ENCODE measurements around the gene DGKG. TPM values are rescaled to one million over a fixed set of nuclear protein-coding genes. Genes with fewer than 3 reads are reported as not detected.
A peak's percentile ranks its signal among the peaks of the same experiment; 100 is the strongest.

DGKG gene
- total and polyA plus RNA-seq, 10 of the 15 experiments (the other 5 are each of a cell fraction or from before 2014, with no cell fraction given): 0.39 to 6.2 (median 4.7) TPM

DNA sequence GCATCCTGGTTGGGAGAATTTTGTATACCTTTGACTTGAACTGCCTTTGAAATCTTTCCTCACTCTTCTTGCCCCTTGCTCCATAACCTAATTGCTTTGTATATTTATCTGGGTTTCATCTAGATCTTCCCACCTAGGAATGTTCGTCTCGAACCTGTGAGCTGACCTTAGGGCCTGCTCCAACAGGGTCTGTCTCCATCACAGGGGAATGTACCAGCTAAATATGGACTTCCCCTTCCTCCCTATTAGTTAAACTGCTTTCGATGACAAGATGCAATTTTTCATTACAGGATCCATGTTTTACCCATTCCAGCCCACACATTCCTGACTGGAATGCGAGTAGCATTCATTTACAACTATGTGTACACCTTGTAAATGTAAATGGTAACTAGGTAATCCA, 242.5 kb downstream of the DGKG start:
- no TSS peak for BruUV-seq (replicated peaks)
- in situ Hi-C loops (cut with MboI): no loop called here

More for the DNA sequence above, 242.5 kb downstream of the DGKG start:
- no peak for FAIRE-seq
- ChIA-PET SMC1A (ENCODE audit: uncharacterized antibody, unreplicated experiment) (no interaction called here), CTCF (no interaction called here), POLR2A (no interaction called here), RAD21 (ENCODE audit: unreplicated experiment) (no interaction called here)
- 42% methylated on average over 4 of the region's 4 CpGs for WGBS (ENCODE audit: insufficient coverage, insufficient replicate concordance, low lambda C conversion rate, missing lambda C conversion rate)
- intact Hi-C loops (cut with micrococcal nuclease; ENCODE audit: unreplicated experiment): no loop called here
- H3K4me3 ChIP-seq: no peak overlapping the region
- no peaks in the 10 kb centered on the region for H3K9me3 ChIP-seq (replicated peaks; ENCODE audit: control insufficient read depth, insufficient read depth, low read length)
- TF ChIP-seq PRDM15 (CRISPR knock-in tag; IDR thresholded peaks at IDR 0.05) (no peak), IKZF2 (IDR thresholded peaks at IDR 0.05) (no peak), SRF (IDR thresholded peaks at IDR 0.05; ENCODE audit: low read depth in 2 of 2, low read length in 2 of 2) (0 out of 4 replicates have a peak, but pooled peaks of 1 of the 2 experiments have one; percentile 52)
- TF ChIP-seq, protein P1, sequence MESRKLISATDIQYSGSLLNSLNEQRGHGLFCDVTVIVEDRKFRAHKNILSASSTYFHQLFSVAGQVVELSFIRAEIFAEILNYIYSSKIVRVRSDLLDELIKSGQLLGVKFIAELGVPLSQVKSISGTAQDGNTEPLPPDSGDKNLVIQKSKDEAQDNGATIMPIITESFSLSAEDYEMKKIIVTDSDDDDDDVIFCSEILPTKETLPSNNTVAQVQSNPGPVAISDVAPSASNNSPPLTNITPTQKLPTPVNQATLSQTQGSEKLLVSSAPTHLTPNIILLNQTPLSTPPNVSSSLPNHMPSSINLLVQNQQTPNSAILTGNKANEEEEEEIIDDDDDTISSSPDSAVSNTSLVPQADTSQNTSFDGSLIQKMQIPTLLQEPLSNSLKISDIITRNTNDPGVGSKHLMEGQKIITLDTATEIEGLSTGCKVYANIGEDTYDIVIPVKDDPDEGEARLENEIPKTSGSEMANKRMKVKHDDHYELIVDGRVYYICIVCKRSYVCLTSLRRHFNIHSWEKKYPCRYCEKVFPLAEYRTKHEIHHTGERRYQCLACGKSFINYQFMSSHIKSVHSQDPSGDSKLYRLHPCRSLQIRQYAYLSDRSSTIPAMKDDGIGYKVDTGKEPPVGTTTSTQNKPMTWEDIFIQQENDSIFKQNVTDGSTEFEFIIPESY (IDR thresholded peaks at IDR 0.05): no peak
- H3K27me3 ChIP-seq (replicated peaks in 1 of 2; ENCODE audit: control insufficient read depth in 2 of 2, insufficient read depth in 2 of 2, low read length in 1 of 2): peaks cover 5 to 6% of the 10 kb centered on the region in 2 experiments; a peak in 3 of 4 replicates
- H3K36me3 ChIP-seq (ENCODE audit: control insufficient read depth in 2 of 2, insufficient read depth in 2 of 2, low read length in 1 of 2): no peaks in the 10 kb centered on the region
- H3K79me2 ChIP-seq (ENCODE audit: control insufficient read depth, insufficient read depth, low read length): no peaks in the 10 kb centered on the region
- no peak overlapping the region for H3K4me2 ChIP-seq (ENCODE audit: control insufficient read depth, insufficient read depth)
- no peak overlapping the region for H3K9ac ChIP-seq (ENCODE audit: control insufficient read depth, insufficient read depth, low read length)
- no peaks in the 10 kb centered on the region for H4K20me1 ChIP-seq (ENCODE audit: control insufficient read depth, insufficient read depth)
- H3K27ac ChIP-seq (ENCODE audit: control insufficient read depth, insufficient read depth): no peak overlapping the region
- DNase-seq (ENCODE audit: low read depth, low spot score): no peak
- H2AFZ ChIP-seq (ENCODE audit: control insufficient read depth, low read depth, low read length): no peak overlapping the region
- no peak for ATAC-seq
- no peaks in the 10 kb centered on the region for H3K4me1 ChIP-seq (ENCODE audit: control insufficient read depth, insufficient read depth, low read length)
